ENCODE data around the gene CAPN14.

DNA sequence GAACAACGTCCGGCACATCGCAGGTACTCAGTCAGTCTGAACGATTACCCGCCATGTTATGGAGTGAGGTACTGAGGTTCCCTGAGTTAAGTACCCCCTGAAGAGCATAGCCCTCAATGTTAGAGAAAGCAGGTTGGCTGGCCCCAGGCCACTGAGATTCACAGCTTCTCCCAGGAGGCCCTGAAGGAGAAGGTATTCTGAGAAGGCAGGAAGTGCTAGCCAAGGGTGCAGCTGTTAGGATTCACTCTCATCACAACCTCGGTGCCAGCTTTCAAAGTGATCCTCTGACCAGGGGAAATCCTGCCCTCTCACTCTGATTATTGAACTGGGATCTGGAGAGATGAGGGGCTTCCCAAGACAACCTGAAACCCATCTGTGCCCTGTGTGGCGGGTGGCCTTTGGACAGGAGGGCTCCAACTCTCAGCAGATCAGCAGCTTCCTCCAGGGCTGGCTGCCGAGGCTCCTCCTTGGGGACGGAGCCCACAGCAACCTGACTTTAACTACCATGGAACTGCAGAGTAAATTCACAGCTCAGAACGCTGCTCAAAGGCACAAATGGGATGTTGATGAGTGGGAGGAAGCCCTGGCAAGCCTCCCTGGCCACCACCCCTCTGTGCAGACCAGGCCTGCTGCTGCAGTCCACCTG, 24.4 kb upstream of the CAPN14 start:
- TF ChIP-seq, protein P1, sequence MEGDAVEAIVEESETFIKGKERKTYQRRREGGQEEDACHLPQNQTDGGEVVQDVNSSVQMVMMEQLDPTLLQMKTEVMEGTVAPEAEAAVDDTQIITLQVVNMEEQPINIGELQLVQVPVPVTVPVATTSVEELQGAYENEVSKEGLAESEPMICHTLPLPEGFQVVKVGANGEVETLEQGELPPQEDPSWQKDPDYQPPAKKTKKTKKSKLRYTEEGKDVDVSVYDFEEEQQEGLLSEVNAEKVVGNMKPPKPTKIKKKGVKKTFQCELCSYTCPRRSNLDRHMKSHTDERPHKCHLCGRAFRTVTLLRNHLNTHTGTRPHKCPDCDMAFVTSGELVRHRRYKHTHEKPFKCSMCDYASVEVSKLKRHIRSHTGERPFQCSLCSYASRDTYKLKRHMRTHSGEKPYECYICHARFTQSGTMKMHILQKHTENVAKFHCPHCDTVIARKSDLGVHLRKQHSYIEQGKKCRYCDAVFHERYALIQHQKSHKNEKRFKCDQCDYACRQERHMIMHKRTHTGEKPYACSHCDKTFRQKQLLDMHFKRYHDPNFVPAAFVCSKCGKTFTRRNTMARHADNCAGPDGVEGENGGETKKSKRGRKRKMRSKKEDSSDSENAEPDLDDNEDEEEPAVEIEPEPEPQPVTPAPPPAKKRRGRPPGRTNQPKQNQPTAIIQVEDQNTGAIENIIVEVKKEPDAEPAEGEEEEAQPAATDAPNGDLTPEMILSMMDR (IDR thresholded peaks at IDR 0.05; ENCODE audit: low read length) = no peak
- TF ChIP-seq EZH2phosphoT487 (IDR thresholded peaks at IDR 0.05; ENCODE audit: low read length) = no peak

All from MM.1S (cell line).